AG09319 (cell line): ENCODE measurements around the gene BMP8A.
A peak's percentile ranks its signal among the peaks of the same experiment; 100 is the strongest.

Experiments
- DNase-seq: peaks from one replicate; pipeline ENCODE4 v3.0.0-alpha.2; 2010; ENCODE audit warnings: low read depth; ENCODE audit errors: extremely low read depth
- TF ChIP-seq, protein P1 (sequence below): IDR thresholded peaks from 2 replicates; pipeline ENCODE4 v1.5.1; 2011; ENCODE audit warnings: low read depth, mild to moderate bottlenecking, inconsistent platforms, low read length, moderate library complexity

Gene BMP8A

GRCh38 chr1:39528082-39528481, 36.6 kb downstream of the BMP8A start:
- TF ChIP-seq, protein P1, sequence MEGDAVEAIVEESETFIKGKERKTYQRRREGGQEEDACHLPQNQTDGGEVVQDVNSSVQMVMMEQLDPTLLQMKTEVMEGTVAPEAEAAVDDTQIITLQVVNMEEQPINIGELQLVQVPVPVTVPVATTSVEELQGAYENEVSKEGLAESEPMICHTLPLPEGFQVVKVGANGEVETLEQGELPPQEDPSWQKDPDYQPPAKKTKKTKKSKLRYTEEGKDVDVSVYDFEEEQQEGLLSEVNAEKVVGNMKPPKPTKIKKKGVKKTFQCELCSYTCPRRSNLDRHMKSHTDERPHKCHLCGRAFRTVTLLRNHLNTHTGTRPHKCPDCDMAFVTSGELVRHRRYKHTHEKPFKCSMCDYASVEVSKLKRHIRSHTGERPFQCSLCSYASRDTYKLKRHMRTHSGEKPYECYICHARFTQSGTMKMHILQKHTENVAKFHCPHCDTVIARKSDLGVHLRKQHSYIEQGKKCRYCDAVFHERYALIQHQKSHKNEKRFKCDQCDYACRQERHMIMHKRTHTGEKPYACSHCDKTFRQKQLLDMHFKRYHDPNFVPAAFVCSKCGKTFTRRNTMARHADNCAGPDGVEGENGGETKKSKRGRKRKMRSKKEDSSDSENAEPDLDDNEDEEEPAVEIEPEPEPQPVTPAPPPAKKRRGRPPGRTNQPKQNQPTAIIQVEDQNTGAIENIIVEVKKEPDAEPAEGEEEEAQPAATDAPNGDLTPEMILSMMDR = no peak
- DNase-seq = no peak

GRCh38 chr1:39529901-39530535, 38.6 kb downstream of the BMP8A start:
- TF ChIP-seq, protein P1 = no peak
- DNase-seq = no peak

GRCh38 chr1:39531526-39531925, 40.1 kb downstream of the BMP8A start:
- TF ChIP-seq, protein P1 = no peak
- DNase-seq = no peak

GRCh38 chr1:39533442-39533841, 42.0 kb downstream of the BMP8A start:
- no peak for DNase-seq
- TF ChIP-seq, protein P1 = no peak

DNA sequence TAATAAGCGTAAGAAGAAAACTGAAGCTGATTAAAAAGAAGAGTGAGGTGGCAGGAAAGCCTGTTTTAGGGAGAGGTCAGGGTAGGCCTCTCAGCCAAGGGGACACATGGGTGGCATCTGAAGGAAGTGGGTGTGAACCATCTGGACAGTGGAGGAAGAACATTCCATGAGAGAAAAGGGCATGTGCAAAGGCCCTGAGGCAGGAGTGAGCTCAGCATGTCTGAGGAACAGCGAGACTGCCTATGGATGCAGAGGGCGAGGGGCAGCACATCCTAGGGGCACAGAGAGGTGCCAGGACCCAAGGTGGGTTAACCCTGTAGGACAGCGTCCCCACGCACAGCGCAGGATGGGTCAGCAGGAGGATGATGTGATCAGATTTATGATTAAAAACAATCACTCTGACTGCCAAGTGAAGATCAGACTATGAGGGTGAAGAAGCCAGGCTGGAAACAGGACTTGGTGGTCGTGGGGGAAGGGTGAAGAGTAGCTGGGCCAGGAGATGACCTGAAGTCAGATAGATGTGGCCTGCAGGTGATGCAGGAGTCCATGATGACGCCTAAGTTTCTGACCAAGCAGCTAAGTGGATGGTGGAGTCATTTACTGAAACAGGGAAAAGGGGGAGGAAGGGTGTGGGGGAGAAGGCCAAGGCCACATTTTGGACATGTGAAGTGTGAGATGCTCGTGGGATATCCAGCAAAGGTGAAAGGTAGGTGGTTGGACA, 47.3 kb downstream of the BMP8A start:
- no peak for DNase-seq
- TF ChIP-seq, protein P1 = no peak

DNA sequence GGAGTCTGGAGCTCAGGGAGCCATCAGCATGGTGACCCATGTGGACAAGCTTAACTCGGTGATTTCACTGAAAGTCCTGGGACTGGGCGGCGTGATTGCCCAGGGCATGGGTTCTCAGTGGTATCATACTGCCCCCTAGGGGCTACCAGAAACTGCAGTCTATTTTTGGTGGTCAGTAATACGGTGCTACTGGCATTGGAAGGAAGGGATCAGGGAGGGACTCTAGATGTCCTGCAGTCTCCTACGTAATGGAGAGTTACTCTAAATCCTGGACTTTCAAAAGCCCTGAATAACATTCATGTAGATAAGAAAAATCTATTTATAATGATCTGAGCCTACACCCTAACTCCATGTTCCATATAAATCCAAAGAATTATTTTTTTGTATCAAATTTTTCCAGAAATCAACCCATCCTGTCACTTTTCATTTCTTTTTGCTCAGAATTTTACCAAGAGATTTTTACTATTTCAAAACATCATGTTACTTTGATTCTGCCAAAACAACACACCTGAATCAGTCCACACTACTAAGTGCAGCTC, 47.9 kb downstream of the BMP8A start:
- TF ChIP-seq, protein P1 = peak; percentile 90
- DNase-seq = peak; percentile 27

DNA sequence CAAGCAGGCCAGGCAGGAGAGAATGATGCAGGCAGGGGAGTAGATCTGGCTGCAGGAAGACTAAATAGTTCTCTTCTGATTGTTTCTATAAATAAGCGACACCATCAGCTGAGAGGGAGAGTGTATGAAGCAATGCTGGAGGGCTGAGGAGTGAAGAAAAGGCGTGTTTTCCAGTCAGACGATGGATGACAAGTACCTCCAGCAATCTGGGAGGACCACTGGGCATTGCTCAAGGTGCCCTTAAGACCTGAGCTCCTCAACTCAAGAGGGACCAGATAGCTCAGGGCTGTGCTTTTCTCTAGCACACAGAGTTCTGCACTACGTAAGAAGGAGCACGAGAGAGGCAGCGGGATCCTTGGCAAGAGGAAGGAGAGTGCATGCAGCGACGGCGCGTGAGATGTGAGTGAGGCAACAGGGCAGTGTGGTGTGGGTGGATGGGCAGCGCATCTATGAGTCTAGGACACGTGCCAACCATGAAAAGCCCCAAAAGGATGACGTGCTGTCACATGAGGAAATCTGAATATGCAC, 49.1 kb downstream of the BMP8A start:
- DNase-seq = no peak
- TF ChIP-seq, protein P1 = no peak
